HG02763 (cell line): ENCODE measurements around the gene WASHC3.

Experiments
- ATAC-seq: cut with Tn5 transposase; IDR thresholded peaks from one replicate; pipeline ENCODE4 v1.9.1; 2021; ENCODE audit warnings: mild to moderate bottlenecking, moderate library complexity; ENCODE audit not compliant: unreplicated experiment

Gene WASHC3

DNA sequence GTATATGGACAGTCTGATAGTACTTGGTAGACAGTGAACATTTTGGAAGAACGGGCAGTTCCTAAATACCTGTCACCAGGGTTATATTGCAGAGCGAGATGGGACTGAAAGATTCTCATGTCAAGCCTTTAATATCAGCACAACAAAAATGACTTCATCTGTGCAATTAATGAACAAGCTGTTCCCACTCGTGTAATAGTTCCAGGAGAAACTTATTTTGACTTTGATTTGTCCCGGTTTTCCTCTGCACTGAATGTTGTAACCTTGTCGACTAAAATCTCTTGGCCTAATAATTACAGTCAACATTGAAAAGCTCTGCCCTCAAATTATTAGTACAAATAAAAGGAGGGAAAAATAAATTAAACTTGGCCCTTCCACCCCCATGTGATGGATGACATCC lies 79.5 kb downstream of the WASHC3 start:
- ATAC-seq, result no peak

DNA sequence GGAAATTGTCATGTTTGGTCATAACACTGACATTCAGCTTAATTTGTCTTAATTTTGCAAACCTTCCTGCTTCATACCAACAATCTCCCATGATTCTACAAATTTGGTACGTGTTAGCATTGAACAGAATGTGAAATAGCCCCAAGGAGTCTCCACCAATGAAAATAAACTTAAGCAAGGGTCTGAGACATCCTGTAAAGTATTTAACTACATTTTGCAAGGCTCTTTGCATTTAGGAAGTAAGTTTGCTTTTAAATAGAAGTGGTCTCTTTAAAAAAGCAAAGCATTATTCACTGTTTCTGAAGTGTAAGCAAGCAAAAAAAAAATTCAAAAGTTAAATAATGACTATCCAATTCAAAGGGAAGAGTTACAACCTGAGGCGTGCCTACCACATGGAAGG lies 79.9 kb downstream of the WASHC3 start:
- ATAC-seq, result no peak

DNA sequence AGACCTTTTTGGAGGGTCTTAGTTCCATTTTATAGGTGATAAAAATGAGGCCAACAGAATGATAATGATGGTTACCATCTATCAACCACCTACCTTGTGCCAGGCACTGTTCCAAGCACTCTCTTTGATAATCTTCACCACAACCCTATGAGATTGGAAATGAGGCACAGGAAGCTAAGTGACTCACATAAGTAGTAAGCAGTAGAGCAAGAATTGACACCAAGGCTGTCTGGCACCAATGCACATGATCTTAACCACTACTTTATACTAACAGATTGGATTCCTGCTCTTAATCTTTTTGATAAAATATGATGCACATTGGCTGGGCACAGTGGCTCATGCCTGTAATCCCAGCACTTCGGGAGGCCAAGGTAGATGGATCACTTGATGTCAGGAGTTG lies 93.0 kb downstream of the WASHC3 start:
- no peak for ATAC-seq

DNA sequence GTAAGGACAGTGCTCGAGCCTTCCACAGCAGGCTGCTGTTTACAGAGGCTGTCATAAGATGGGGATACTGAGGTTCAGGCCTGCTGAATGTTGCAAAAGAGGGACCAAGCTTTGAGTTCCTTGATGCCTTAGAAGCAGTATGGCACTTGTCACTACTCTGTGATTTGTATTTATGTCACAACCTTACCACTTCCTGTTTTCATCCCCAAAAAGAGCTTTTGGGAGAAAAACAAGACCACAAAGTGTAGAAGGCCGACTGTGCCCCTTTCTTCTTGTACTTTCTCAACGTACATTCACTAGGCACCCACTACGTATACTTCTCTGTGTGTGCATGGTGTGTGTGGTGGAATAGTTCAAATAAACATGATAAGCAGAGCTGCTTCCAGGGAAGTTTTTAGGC lies 94.3 kb downstream of the WASHC3 start:
- no peak for ATAC-seq

DNA sequence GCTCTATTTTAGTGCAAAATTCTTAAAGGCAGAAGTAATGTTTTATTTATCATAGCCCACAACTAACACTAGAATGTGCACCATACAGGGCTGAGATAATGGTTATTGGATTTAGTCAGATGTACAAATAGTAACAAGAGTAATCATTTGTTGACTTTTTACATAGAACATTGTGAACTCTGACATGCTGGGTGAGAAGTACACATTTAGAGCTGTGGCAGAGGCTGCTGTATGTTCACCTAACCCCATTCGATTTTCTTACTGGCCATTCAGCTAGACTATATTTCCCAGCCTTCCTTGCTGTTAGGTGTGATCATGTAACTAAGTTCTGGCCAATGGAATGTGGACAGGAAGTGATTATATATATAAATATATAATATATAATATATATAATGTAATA lies 95.3 kb downstream of the WASHC3 start:
- no peak for ATAC-seq

DNA sequence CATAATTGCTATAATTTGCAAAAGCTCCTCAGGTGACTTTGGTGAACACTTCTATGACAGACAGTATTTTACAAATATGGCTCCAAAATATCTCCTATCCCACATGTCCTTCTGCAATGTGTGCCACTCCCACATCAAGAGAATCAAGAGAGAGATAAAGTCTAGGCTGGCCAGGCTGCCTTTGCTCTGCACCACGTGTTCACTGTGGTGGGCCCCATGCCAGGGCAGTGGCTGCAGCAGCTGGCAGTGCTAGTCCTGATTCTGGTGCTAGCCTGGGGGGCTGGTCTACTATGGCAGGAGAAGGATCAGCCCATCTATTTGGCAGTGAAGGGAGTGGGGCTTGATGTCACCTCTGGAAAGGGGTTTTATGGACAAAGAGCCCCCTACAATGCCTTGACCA lies 98.1 kb downstream of the WASHC3 start:
- ATAC-seq, result no peak
